ENCODE data around the gene UBE2H.

Gene UBE2H

DNA sequence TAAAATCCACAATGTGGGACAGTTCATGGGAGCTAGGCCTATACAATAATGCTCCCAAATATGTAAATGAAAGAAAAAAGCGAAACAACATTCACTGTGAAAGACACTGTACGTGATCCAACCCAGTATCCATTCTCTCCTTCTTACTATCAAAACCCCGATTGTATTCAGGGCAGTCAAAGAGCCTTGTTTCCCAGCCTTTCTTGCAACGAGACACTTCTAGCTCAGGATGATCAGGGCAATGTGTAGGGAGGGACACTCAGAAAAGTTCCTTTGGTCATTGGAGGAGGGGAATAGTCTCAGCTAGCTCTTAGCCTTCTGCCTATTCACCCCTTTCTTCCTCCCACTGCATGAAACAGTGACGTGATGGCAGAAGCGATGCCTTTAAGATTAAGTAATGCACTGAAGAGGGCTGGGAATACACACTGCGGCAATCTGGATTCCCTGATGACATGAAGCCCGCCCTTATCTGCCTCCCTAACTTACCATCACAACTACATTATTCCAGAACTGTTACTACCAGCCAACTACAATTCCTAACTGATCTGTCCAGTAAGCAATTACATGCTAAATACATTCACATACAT, 27.3 kb downstream of the UBE2H start:
- Histone ChIP-seq H3K9ac (ENCODE audit: low read depth, low read length) (no peak overlapping the region), H3K36me3 (ENCODE audit: insufficient read depth, low read depth, low read length) (peaks cover 27% of the 10 kb centered on the region; the same call in 1 of the 2 replicates), H3K4me1 (ENCODE audit: insufficient read depth, low read length) (no peaks in the 10 kb centered on the region), H3K4me3 (ENCODE audit: low read length) (no peak overlapping the region), H3K9me3 (ENCODE audit: insufficient read depth, low read depth, low read length) (no peaks in the 10 kb centered on the region), H3K27ac (ENCODE audit: low read length) (no peak overlapping the region), H3K27me3 (ENCODE audit: insufficient read depth, low read length) (no peaks in the 10 kb centered on the region)

DNA sequence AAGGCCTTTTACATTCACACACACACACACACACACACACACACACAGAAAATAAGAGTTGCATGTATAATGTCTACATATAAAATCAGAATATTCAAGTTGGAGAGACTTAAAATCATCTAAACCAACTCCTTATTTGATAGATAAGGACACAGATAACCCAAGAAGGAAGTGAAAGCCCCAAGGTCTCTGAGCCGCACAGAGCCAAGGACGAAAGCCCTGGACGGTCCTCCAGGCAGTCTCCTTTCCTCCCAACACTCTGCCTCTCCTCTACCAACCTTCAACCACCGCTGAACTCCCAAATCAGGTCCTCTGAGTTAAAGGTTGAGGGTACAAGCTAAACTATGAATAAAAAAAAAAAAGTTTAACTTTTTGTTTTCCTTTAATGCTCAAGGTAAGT, 28.2 kb downstream of the UBE2H start:
- Histone ChIP-seq H3K9ac (ENCODE audit: low read depth, low read length) (no peak overlapping the region), H3K4me1 (ENCODE audit: insufficient read depth, low read length) (peaks cover 3% of the 10 kb centered on the region; the same call in 1 of the 2 replicates), H3K27ac (ENCODE audit: low read length) (no peak overlapping the region), H3K9me3 (ENCODE audit: insufficient read depth, low read depth, low read length) (no peaks in the 10 kb centered on the region), H3K36me3 (ENCODE audit: insufficient read depth, low read depth, low read length) (peaks cover 30% of the 10 kb centered on the region; the same call in 1 of the 2 replicates), H3K27me3 (ENCODE audit: insufficient read depth, low read length) (no peaks in the 10 kb centered on the region), H3K4me3 (ENCODE audit: low read length) (no peak overlapping the region)

DNA sequence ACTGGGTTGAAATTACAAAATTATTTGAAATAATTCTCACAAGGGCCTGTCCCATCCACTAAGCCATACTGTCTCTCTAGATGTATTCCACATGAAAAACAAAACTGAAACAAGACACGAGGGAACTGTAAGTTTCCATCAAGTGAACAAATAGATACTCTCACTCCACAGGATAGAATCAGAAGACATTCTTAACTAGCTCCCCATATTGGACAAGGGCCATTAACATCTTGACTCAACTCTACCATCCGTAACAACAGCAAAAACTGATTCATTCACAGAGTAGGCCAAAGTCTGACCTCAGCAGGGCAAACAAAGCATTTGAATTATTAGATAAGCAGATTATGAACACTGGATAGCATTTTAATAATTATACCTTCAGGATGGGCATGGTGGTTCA, 29.1 kb downstream of the UBE2H start:
- H3K36me3 ChIP-seq (ENCODE audit: insufficient read depth, low read depth, low read length), result peaks cover 33% of the 10 kb centered on the region; the same call in 1 of the 2 replicates
- no peak overlapping the region for H3K9ac ChIP-seq (ENCODE audit: low read depth, low read length)
- no peak overlapping the region for H3K4me3 ChIP-seq (ENCODE audit: low read length)
- no peaks in the 10 kb centered on the region for H3K27me3 ChIP-seq (ENCODE audit: insufficient read depth, low read length)
- H3K4me1 ChIP-seq (ENCODE audit: insufficient read depth, low read length), result peaks cover 5% of the 10 kb centered on the region; the same call in 1 of the 2 replicates
- no peaks in the 10 kb centered on the region for H3K9me3 ChIP-seq (ENCODE audit: insufficient read depth, low read depth, low read length)
- H3K27ac ChIP-seq (ENCODE audit: low read length), result no peak overlapping the region

DNA sequence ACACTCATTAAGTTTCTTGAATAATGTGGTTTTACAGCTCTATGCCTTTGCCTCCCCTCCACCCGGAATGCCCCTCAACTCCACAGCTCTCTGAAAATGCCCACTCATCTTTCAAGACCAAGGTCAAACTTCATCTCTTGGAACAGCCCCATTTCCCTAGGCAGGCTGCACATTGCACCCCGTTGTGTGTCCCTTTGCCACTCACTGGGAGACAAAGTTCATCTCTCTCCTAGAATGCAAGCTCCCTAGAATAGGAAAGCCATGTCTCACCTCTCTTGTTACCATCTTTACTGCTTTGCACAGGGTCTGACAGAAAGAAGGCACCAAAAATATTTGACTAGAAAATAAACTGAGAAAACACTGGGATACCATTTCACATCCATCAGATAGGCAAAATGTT, 33.3 kb downstream of the UBE2H start:
- Histone ChIP-seq H3K27me3 (ENCODE audit: insufficient read depth, low read length) (no peaks in the 10 kb centered on the region), H3K4me3 (ENCODE audit: low read length) (no peak overlapping the region), H3K4me1 (ENCODE audit: insufficient read depth, low read length) (peaks cover 8% of the 10 kb centered on the region; the same call in 1 of the 2 replicates), H3K36me3 (ENCODE audit: insufficient read depth, low read depth, low read length) (peaks cover 17% of the 10 kb centered on the region; the same call in 1 of the 2 replicates), H3K9me3 (ENCODE audit: insufficient read depth, low read depth, low read length) (no peaks in the 10 kb centered on the region), H3K9ac (ENCODE audit: low read depth, low read length) (no peak overlapping the region), H3K27ac (ENCODE audit: low read length) (no peak overlapping the region)

DNA sequence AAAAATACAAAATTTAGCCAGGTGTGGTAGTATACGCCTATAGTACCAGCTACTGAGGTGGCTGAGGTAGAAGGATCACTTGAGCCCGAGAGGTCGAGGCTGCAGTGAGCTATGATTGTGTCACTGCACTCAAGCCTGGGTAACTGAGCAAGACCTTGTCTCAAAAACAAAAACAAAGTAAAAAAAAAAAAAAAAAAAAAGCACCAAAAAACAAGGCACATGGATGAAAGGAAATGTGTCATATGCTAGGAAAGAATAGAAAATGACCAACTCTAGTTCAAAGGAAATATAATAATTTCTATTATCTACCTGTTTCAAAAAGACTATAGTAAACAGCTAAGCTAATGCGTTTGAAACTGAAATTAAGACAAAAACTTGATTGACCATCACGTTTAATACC, 33.8 kb downstream of the UBE2H start:
- Histone ChIP-seq H3K4me1 (ENCODE audit: insufficient read depth, low read length) (peaks cover 8% of the 10 kb centered on the region; the same call in 1 of the 2 replicates), H3K9ac (ENCODE audit: low read depth, low read length) (no peak overlapping the region), H3K36me3 (ENCODE audit: insufficient read depth, low read depth, low read length) (peaks cover 12% of the 10 kb centered on the region; the same call in 1 of the 2 replicates), H3K4me3 (ENCODE audit: low read length) (no peak overlapping the region), H3K27ac (ENCODE audit: low read length) (no peak overlapping the region), H3K9me3 (ENCODE audit: insufficient read depth, low read depth, low read length) (no peaks in the 10 kb centered on the region), H3K27me3 (ENCODE audit: insufficient read depth, low read length) (no peaks in the 10 kb centered on the region)

DNA sequence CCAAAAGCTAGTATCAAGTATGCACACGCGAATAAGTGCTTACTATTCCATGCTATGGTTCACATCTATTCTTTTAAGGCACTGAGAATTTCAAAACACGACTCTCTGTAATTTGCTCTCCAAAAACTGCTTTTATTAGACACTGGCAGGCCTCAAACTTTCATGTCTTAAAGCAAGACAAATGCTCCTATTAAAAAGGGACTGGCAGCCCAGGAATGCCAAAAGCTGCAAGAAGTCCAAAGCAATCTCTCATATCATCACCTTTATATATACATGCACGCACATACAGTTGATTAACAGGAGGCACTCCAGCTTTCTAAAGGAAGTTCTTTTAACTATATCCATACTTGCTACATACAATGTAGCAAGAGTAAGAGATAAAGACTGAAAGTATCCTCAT, 34.8 kb downstream of the UBE2H start:
- H3K9ac ChIP-seq (ENCODE audit: low read depth, low read length), result no peak overlapping the region
- H3K9me3 ChIP-seq (ENCODE audit: insufficient read depth, low read depth, low read length), result no peaks in the 10 kb centered on the region
- H3K4me3 ChIP-seq (ENCODE audit: low read length), result no peak overlapping the region
- H3K36me3 ChIP-seq (ENCODE audit: insufficient read depth, low read depth, low read length), result peaks cover 6% of the 10 kb centered on the region; the same call in 1 of the 2 replicates
- H3K27me3 ChIP-seq (ENCODE audit: insufficient read depth, low read length), result no peaks in the 10 kb centered on the region
- no peak overlapping the region for H3K27ac ChIP-seq (ENCODE audit: low read length)
- H3K4me1 ChIP-seq (ENCODE audit: insufficient read depth, low read length), result peaks cover 8% of the 10 kb centered on the region; the same call in 1 of the 2 replicates

DNA sequence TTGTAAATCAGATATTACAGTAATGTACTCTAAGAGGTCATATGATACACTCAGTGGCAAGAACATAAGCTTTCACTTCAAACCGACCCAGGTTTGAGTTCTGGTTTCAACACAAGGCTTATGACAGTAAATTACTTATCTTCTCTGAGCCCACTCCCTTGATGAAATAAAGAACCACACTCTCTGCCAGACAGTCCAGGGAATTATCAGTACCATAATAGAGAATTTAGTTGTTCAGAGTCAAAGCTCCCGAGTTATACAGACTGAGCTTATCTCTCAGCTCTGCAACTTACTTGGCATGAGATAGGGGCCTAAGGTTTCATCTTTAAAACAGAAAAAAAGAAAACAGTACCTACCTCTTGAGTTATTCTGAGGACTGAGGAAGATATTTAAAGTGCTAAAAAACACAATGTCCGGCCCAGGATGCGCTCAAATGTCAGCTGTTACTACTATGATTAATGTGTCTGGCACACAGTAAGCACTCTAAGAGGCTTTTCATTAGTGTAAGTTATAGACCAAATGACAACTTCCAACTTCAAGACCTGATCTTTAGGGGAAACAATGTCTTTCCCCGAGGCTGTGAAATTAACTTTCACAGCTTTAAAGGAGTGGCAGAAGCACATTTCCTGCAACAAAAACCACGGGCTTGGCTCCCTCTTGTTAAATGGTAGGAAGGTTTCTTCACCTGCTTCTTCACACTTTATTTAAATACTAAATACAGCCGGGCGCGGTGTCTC, 38.1 kb downstream of the UBE2H start:
- no peaks in the 10 kb centered on the region for H3K9me3 ChIP-seq (ENCODE audit: insufficient read depth, low read depth, low read length)
- no peak overlapping the region for H3K9ac ChIP-seq (ENCODE audit: low read depth, low read length)
- no peak overlapping the region for H3K27ac ChIP-seq (ENCODE audit: low read length)
- H3K4me1 ChIP-seq (ENCODE audit: insufficient read depth, low read length), result peaks cover 6% of the 10 kb centered on the region; the same call in 1 of the 2 replicates
- no peaks in the 10 kb centered on the region for H3K27me3 ChIP-seq (ENCODE audit: insufficient read depth, low read length)
- H3K36me3 ChIP-seq (ENCODE audit: insufficient read depth, low read depth, low read length), result peaks cover 4% of the 10 kb centered on the region; the same call in 1 of the 2 replicates
- no peak overlapping the region for H3K4me3 ChIP-seq (ENCODE audit: low read length)

DNA sequence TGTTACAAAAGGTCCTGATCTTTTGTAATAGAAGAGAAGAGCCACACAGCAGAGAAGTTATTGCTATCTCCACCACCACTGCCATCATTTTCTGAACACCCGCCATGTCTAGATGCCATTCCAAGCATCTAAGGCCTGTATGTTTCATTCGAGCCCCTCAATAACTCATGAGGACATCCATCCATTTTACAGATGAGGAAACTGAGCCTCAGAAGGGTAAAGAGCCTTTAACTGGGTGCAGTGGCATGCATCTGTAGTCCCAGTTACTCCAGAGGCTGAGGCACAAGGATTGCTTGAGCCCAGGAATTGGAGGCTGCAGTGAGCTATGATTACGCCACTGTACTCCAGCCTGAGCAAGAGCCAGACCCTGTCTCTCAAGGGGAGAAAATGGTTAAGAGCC, 39.3 kb downstream of the UBE2H start:
- Histone ChIP-seq H3K4me1 (ENCODE audit: insufficient read depth, low read length) (peaks cover 17% of the 10 kb centered on the region), H3K9ac (ENCODE audit: low read depth, low read length) (no peak overlapping the region), H3K27me3 (ENCODE audit: insufficient read depth, low read length) (no peaks in the 10 kb centered on the region), H3K9me3 (ENCODE audit: insufficient read depth, low read depth, low read length) (no peaks in the 10 kb centered on the region), H3K27ac (ENCODE audit: low read length) (no peak overlapping the region), H3K36me3 (ENCODE audit: insufficient read depth, low read depth, low read length) (no peaks in the 10 kb centered on the region), H3K4me3 (ENCODE audit: low read length) (no peak overlapping the region)

DNA sequence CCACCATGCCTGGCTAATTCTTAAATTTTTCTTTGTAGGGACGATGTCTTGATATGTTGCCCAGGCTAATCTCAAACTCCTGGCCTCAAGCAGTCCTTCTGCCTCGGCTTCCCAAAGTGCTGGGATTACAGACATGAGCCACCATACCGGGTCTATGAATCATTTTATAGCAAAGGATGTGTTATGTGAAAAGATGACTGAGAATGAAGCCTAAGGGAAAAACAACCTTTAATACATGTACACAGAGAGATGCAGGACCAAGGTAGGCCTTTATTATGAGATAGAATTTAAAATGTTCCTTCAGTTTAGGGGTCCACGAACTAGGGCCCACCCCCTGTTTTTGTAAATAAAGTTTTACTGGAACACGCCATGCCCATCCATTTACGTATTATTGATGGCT, 41.0 kb downstream of the UBE2H start:
- H3K27me3 ChIP-seq (ENCODE audit: insufficient read depth, low read length), result no peaks in the 10 kb centered on the region
- no peak overlapping the region for H3K27ac ChIP-seq (ENCODE audit: low read length)
- no peaks in the 10 kb centered on the region for H3K36me3 ChIP-seq (ENCODE audit: insufficient read depth, low read depth, low read length)
- H3K4me1 ChIP-seq (ENCODE audit: insufficient read depth, low read length), result peaks cover 20% of the 10 kb centered on the region
- H3K9ac ChIP-seq (ENCODE audit: low read depth, low read length), result no peak overlapping the region
- no peak overlapping the region for H3K4me3 ChIP-seq (ENCODE audit: low read length)
- no peaks in the 10 kb centered on the region for H3K9me3 ChIP-seq (ENCODE audit: insufficient read depth, low read depth, low read length)

DNA sequence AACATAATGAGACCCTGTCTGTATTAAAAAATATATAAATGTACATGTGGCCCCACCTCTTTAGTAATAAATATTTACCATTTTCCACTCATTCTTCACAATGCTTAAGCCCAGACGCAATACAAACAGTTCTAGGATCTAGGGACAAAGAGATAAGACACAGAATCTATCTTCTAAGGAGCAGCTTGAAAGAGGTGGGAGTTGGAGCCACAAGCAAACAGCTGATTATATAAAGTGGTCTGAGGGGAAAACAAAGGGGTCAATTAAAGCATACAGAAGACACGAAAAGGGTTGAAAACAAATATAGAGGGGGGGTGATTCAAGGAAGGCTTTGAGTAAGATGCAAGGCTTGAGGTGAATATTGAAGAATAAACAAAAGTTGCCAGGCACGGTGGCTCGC, 43.1 kb downstream of the UBE2H start:
- Histone ChIP-seq H3K4me3 (ENCODE audit: low read length) (no peak overlapping the region), H3K9ac (ENCODE audit: low read depth, low read length) (no peak overlapping the region), H3K27me3 (ENCODE audit: insufficient read depth, low read length) (no peaks in the 10 kb centered on the region), H3K36me3 (ENCODE audit: insufficient read depth, low read depth, low read length) (0 out of 2 replicates have a peak, but pooled peaks cover 1% of the 10 kb centered on the region), H3K9me3 (ENCODE audit: insufficient read depth, low read depth, low read length) (no peaks in the 10 kb centered on the region), H3K27ac (ENCODE audit: low read length) (no peak overlapping the region), H3K4me1 (ENCODE audit: insufficient read depth, low read length) (peaks cover 16% of the 10 kb centered on the region)

DNA sequence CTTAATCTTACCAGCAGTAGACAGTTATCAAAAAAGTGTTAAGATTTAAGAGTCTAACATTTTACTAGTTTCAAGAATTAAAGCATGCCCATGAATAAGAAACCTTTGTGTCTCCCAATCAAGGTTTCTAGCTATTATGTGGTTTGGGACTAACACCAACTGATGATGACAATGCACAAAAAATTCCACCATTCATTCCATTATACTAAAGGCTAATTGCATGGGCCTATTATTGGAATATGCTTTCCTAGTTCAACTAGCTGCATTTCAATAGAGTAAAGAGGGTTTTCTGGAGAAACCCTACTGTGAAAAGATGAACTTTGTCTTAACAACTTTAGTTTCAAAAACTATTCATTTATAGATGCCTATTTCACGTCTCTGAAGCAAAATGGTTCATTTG, 44.6 kb downstream of the UBE2H start:
- H3K27ac ChIP-seq (ENCODE audit: low read length), result no peak overlapping the region
- H3K4me1 ChIP-seq (ENCODE audit: insufficient read depth, low read length), result peaks cover 16% of the 10 kb centered on the region

More for the DNA sequence above, 44.6 kb downstream of the UBE2H start:
- Histone ChIP-seq H3K36me3 (ENCODE audit: insufficient read depth, low read depth, low read length) (peaks cover 5% of the 10 kb centered on the region; the same call in 1 of the 2 replicates), H3K27me3 (ENCODE audit: insufficient read depth, low read length) (no peaks in the 10 kb centered on the region), H3K9ac (ENCODE audit: low read depth, low read length) (no peak overlapping the region), H3K4me3 (ENCODE audit: low read length) (no peak overlapping the region), H3K9me3 (ENCODE audit: insufficient read depth, low read depth, low read length) (no peaks in the 10 kb centered on the region)
